K562 (cell line): Measurements from ENCODE around the gene SKIDA1. TPM values are rescaled to one million over a fixed set of nuclear protein-coding genes. Genes with fewer than 3 reads are reported as not detected.

Source experiments
- ATAC-seq: fragments of 200-7000 bp; cut with Tn5 transposase; 3 replicates; pipeline ENCODE4 v1.9.1; 2020; ENCODE audit warnings: moderate library complexity
- BruUV-seq: library from RNA; stranded (reverse); fragments of 400-500 nt; replicated peaks from 2 replicates; lab custom pipeline; 2021; lab: Mats Ljungman, UMichigan
- CTCF ChIA-PET: fragments of 300-600 bp; formaldehyde crosslinking; extraction: SDS; loops from one replicate; lab custom pipeline; 2021; ENCODE audit warnings: low intra/inter-chr PET ratio; lab: Yijun Ruan, JAX
- POLR2A ChIA-PET: fragments of 300-600, 350-650 bp; sonication (Branson Sonifier 250); formaldehyde crosslinking; extraction: SDS; loops from one replicate; lab custom pipeline; 2021; ENCODE audit warnings: antibody characterized with exemption, inconsistent platforms; lab: Yijun Ruan, JAX
- DNase-seq, 4 experiments: peaks; one replicate each; pipeline versions ENCODE4 v3.0.0 to v3.0.0-alpha.2; 2011 to 2018; ENCODE audit warnings: low spot score in 3 of 4, mixed read lengths in 3 of 4; ENCODE audit errors: extremely low read depth in 1 of 4
- FAIRE-seq: peaks from 2 replicates; lab custom pipeline; 2011; peaks lifted over from hg19 to GRCh38; lab: Jason Lieb, UNC
- H2AFZ ChIP-seq: 2 replicates; pipeline ENCODE4 v1.6.0; 2011; ENCODE audit warnings: low read depth, low read length, control low read depth, inconsistent platforms
- H3K27ac ChIP-seq: fragments of 200-600 bp; 3 replicates; pipeline ENCODE4 v1.8.0; 2011; ENCODE audit warnings: low read depth, mild to moderate bottlenecking, control low read depth, inconsistent platforms, low read length, moderate library complexity, mixed read lengths; ENCODE audit errors: extremely low read depth
- H3K27me3 ChIP-seq, 2 experiments: fragments of 300-600 bp in 1 of 2; 2 replicates in 1 of 2; 3 replicates in 1 of 2; pipeline versions ENCODE4 v1.6.0 to v1.8.0; 2011; ENCODE audit warnings: inconsistent platforms in 2 of 2, low read length in 2 of 2, mild to moderate bottlenecking in 1 of 2, mixed read lengths in 1 of 2, moderate library complexity in 1 of 2; ENCODE audit not compliant: control insufficient read depth in 2 of 2, insufficient read depth in 2 of 2
- H3K36me3 ChIP-seq: fragments of 300-600 bp; 3 replicates; pipeline ENCODE4 v1.8.0; 2011; ENCODE audit warnings: mild to moderate bottlenecking, low read length, inconsistent platforms; ENCODE audit not compliant: control insufficient read depth, insufficient read depth
- H3K4me1 ChIP-seq, 2 experiments: fragments of 200-600 bp in 1 of 2; replicated peaks in 1 of 2; 2 replicates in 1 of 2; 3 replicates in 1 of 2; pipeline versions ENCODE4 v1.5.1 to v1.8.0; 2011; ENCODE audit warnings: inconsistent platforms in 2 of 2, low read length in 2 of 2, mild to moderate bottlenecking in 1 of 2, mixed read lengths in 1 of 2, moderate library complexity in 1 of 2; ENCODE audit not compliant: control insufficient read depth in 2 of 2, insufficient read depth in 2 of 2
- H3K4me2 ChIP-seq: 2 replicates; pipeline ENCODE4 v1.6.1; 2011; ENCODE audit warnings: low read length, control low read depth, inconsistent platforms, mixed read lengths; ENCODE audit not compliant: insufficient read depth
- H3K4me3 ChIP-seq: fragments of 200-600 bp; sonication (generic), shearing (Covaris generic); 2 replicates; pipeline ENCODE4 v1.5.1; 2016; ENCODE audit warnings: control low read depth, inconsistent platforms
- H3K79me2 ChIP-seq: fragments of 200-600 bp; 3 replicates; pipeline ENCODE4 v1.8.0; 2011; ENCODE audit warnings: low read length, inconsistent platforms; ENCODE audit not compliant: control insufficient read depth, insufficient read depth
- H3K9ac ChIP-seq, 2 experiments: 2 replicates each; pipeline versions ENCODE4 v1.6.0 to v1.6.1; 2011; ENCODE audit warnings: low read depth in 2 of 2, low read length in 2 of 2, control low read depth in 1 of 2, inconsistent platforms in 1 of 2, mild to moderate bottlenecking in 1 of 2, mixed read lengths in 1 of 2; ENCODE audit not compliant: insufficient read depth in 1 of 2
- H3K9me1 ChIP-seq: one replicate; pipeline ENCODE4 v1.6.0; 2011; ENCODE audit warnings: inconsistent platforms, mild to moderate bottlenecking, low read length, moderate library complexity; ENCODE audit not compliant: control insufficient read depth, insufficient read depth
- H3K9me3 ChIP-seq: replicated peaks from 2 replicates; pipeline ENCODE4 v1.5.1; 2011; ENCODE audit warnings: low read depth, low read length, inconsistent platforms; ENCODE audit not compliant: control insufficient read depth, insufficient read depth
- H4K20me1 ChIP-seq: replicated peaks from 2 replicates; pipeline ENCODE4 v1.6.1; 2011; ENCODE audit warnings: low read length, inconsistent platforms, mixed read lengths; ENCODE audit not compliant: control insufficient read depth, insufficient read depth
- CBFA2T3 ChIP-seq: fragments of 450-650 bp; IDR thresholded peaks from 2 replicates; pipeline ENCODE4 v1.6.1; 2017
- RBBP5 ChIP-seq: fragments of 200-600 bp; sonication (generic); IDR thresholded peaks from 2 replicates; pipeline ENCODE4 v1.6.1; 2012; ENCODE audit warnings: borderline replicate concordance, mild to moderate bottlenecking, low read length, control low read depth, inconsistent platforms; ENCODE audit not compliant: insufficient read depth, poor library complexity, severe bottlenecking
- RHOXF2B ChIP-seq: fragments of 250-450 bp; sonication (Bioruptor Pico); conservative IDR thresholded peaks from 2 replicates; pipeline ENCODE4 v1.5.1; 2021
- SIRT6 ChIP-seq: IDR thresholded peaks from one replicate; pipeline ENCODE4 v1.6.1; 2012; ENCODE audit warnings: low read depth, mild to moderate bottlenecking, control low read depth, inconsistent platforms, low read length, moderate library complexity
- SNRNP70 ChIP-seq: fragments of 200-400 bp; formaldehyde crosslinking; optimal IDR thresholded peaks from 2 replicates; pipeline ENCODE3; 2017; ENCODE audit warnings: low read depth, low read length
- TEAD4 ChIP-seq, 2 experiments: sonication (generic) in 1 of 2; formaldehyde crosslinking in 1 of 2; IDR thresholded peaks; 2 replicates each; pipeline versions ENCODE4 v1.6.1 to v1.8.0; 2012 to 2022; ENCODE audit warnings: borderline replicate concordance in 1 of 2, inconsistent platforms in 1 of 2, low read length in 1 of 2, mild to moderate bottlenecking in 1 of 2, missing genetic modification reagents in 1 of 2
- WGBS: fragments of 100-300 bp; shearing (Covaris generic); methylation state at CpG from one replicate; pipeline ENCODE4 v1.1.6; 2016; ENCODE audit warnings: low coverage, mixed read lengths; ENCODE audit not compliant: insufficient coverage; ENCODE audit errors: missing lambda C conversion rate; 5-methylcytosine and 5-hydroxymethylcytosine counted together
- in situ Hi-C: fragments of 300-500 bp; cut with MboI; formaldehyde crosslinking; loops from 4 replicates; pipeline ENCODE4 v1.15.0; 2018; ENCODE audit warnings: inconsistent platforms, mixed read lengths
- intact Hi-C: fragments of 100-400 bp; cut with micrococcal nuclease; formaldehyde crosslinking; loops from 2 replicates; pipeline ENCODE4 v1.14.2; 2022
- polyA plus RNA-seq, 8 experiments: library from polyadenylated mRNA; depleted of rRNA in 4 of 8; stranded (reverse) in 5 of 8; unstranded in 3 of 8; fragments of >200 nt; fragmentation: Nextera tagmentation in 2 of 8; fragmentation: Illumina TruSeq in 1 of 8; extraction: Ambion mirVana in 2 of 8; extraction: Trizol in 1 of 8; gene quantifications; 2 replicates each; pipeline versions ENCODE4 v1.2.1 to v1.2.3, GENCODE V29; 2011 to 2014; ENCODE audit warnings: inconsistent platforms in 1 of 8, missing spikeins in 1 of 8
- total RNA-seq, 7 experiments: library from RNA; depleted of rRNA in 6 of 7; stranded (reverse); fragments of >200 nt in 6 of 7; fragmentation: Illumina TruSeq in 2 of 7; extraction: Trizol in 2 of 7; gene quantifications; 2 replicates each; pipeline versions ENCODE4 v1.2.1 to v1.2.3, GENCODE V29; 2011 to 2021; ENCODE audit warnings: low replicate concordance in 1 of 7
- TF ChIP-seq, protein P1 (sequence below): fragments of 250-450 bp; sonication (Bioruptor Pico); IDR thresholded peaks from 2 replicates; pipeline ENCODE4 v1.8.0; 2021; ENCODE audit warnings: moderate library complexity, mild to moderate bottlenecking, inconsistent platforms

Gene SKIDA1
- total and polyA plus RNA-seq, 9 of the 15 experiments (the other 6 are each of a cell fraction or from before 2014, with no cell fraction given): 0.05 to 1.1 (median 0.42) TPM

GRCh38 chr10:21556527-21556926 lies 31.0 kb upstream of the SKIDA1 start:
- BruUV-seq: no TSS peak
- CTCF ChIA-PET: no interaction called here
- peaks cover 86% of the 10 kb centered on the region for H3K79me2 ChIP-seq
- WGBS: 87% methylated on average over 8 of the region's 8 CpGs
- ATAC-seq (no peak), FAIRE-seq (no peak), DNase-seq (no peak)
- POLR2A ChIA-PET: interaction anchor here (1.0 kb wide), 1 partner anchor 19 kb away, joined by 3 read pairs; no protein-coding TSS in a partner anchor
- H3K4me1 ChIP-seq: no peaks in the 10 kb centered on the region
- no peak overlapping the region for H3K9ac ChIP-seq
- H2AFZ ChIP-seq: no peak overlapping the region
- H3K9me1 ChIP-seq: no peaks in the 10 kb centered on the region
- H3K27ac ChIP-seq: no peak overlapping the region
- no peaks in the 10 kb centered on the region for H3K27me3 ChIP-seq
- H3K4me2 ChIP-seq: no peak overlapping the region
- in situ Hi-C loops: no loop called here
- no peak for TF ChIP-seq SNRNP70
- TF ChIP-seq, protein P1, sequence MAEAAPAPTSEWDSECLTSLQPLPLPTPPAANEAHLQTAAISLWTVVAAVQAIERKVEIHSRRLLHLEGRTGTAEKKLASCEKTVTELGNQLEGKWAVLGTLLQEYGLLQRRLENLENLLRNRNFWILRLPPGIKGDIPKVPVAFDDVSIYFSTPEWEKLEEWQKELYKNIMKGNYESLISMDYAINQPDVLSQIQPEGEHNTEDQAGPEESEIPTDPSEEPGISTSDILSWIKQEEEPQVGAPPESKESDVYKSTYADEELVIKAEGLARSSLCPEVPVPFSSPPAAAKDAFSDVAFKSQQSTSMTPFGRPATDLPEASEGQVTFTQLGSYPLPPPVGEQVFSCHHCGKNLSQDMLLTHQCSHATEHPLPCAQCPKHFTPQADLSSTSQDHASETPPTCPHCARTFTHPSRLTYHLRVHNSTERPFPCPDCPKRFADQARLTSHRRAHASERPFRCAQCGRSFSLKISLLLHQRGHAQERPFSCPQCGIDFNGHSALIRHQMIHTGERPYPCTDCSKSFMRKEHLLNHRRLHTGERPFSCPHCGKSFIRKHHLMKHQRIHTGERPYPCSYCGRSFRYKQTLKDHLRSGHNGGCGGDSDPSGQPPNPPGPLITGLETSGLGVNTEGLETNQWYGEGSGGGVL (CRISPR knock-in tag): no peak
- no peaks in the 10 kb centered on the region for H4K20me1 ChIP-seq
- H3K36me3 ChIP-seq: peaks cover 88% of the 10 kb centered on the region
- no peak overlapping the region for H3K4me3 ChIP-seq
- intact Hi-C loops: no loop called here
- no peaks in the 10 kb centered on the region for H3K9me3 ChIP-seq

- H4K20me1 ChIP-seq: no peaks in the 10 kb centered on the region; the same call in 1 of the 2 replicates
- H3K4me3 ChIP-seq: no peak overlapping the region
- no peak overlapping the region for H3K9ac ChIP-seq
- intact Hi-C loops (no loop called here), in situ Hi-C loops (no loop called here)
- H3K36me3 ChIP-seq: peaks cover 97% of the 10 kb centered on the region
- H3K27ac ChIP-seq: no peak overlapping the region
- no peaks in the 10 kb centered on the region for H3K27me3 ChIP-seq
- no peak for FAIRE-seq
- H3K9me3 ChIP-seq: no peaks in the 10 kb centered on the region
- CTCF ChIA-PET: no interaction called here
- peaks cover 3 to 13% of the 10 kb centered on the region in 2 experiments; a peak in 2 of 5 replicates for H3K4me1 ChIP-seq
- peaks cover 84% of the 10 kb centered on the region for H3K79me2 ChIP-seq
- H3K9me1 ChIP-seq: no peaks in the 10 kb centered on the region
- POLR2A ChIA-PET: interaction anchor here (1.3 kb wide), 1 partner anchor 12 kb away, joined by 4 read pairs; no protein-coding TSS in a partner anchor
- no TSS peak for BruUV-seq
- 90% methylated on average over 8 of the region's 8 CpGs for WGBS
- no peak for ATAC-seq
- no peak overlapping the region for H3K4me2 ChIP-seq
- DNase-seq: no peak
- no peak overlapping the region for H2AFZ ChIP-seq
- no peak for TF ChIP-seq RHOXF2B (CRISPR knock-in tag)
- TF ChIP-seq SIRT6: no peak
- no peak for TF ChIP-seq TEAD4 (IDR thresholded peaks at IDR 0.05; ENCODE audit: low read length)
- TF ChIP-seq TEAD4 (CRISPR knock-in tag; IDR thresholded peaks at IDR 0.05; ENCODE audit: borderline replicate concordance): no peak
- TF ChIP-seq CBFA2T3: no peak
- TF ChIP-seq RBBP5: no peak
These were observed 27.2 kb upstream of the SKIDA1 start for GRCh38 chr10:21552638-21553037.
